SU-DHL-6 (cell line): ENCODE results near the gene FSTL1.
"Not testable (repeated sequence)": the region's sequence is repeated elsewhere in the genome, so short reads cannot be mapped to it uniquely, and the experiment has no call there.

Experiments used
- H2AFZ ChIP-seq: fragments of 200-600 bp; sonication (generic); 2 replicates; pipeline ENCODE4 v1.6.1; 2014; ENCODE audit warnings: low read depth, mild to moderate bottlenecking, moderate library complexity, mixed read lengths, antibody characterized with exemption, low read length; ENCODE audit not compliant: severe bottlenecking
- H3F3A ChIP-seq: fragments of 200-600 bp; shearing (Covaris generic); 2 replicates; pipeline ENCODE4 v1.6.0; 2016; ENCODE audit warnings: antibody characterized with exemption, mild to moderate bottlenecking; ENCODE audit not compliant: insufficient read depth
- H3K27ac ChIP-seq: fragments of 200-600 bp; sonication (generic); 2 replicates; pipeline ENCODE4 v1.5.1; 2016; ENCODE audit warnings: low read depth, mild to moderate bottlenecking, low read length, moderate library complexity, mixed read lengths
- H3K27me3 ChIP-seq: fragments of 200-600 bp; sonication (generic), shearing (Covaris generic); 2 replicates; pipeline ENCODE4 v1.6.0; 2014; ENCODE audit warnings: mild to moderate bottlenecking, low read length
- H3K36me3 ChIP-seq: fragments of 200-600 bp; sonication (generic); 2 replicates; pipeline ENCODE4 v1.6.1; 2014; ENCODE audit warnings: mild to moderate bottlenecking, low read length, mixed read lengths
- H3K4me2 ChIP-seq: fragments of 300-600, 200-600 bp; shearing (Covaris generic), sonication (generic); 2 replicates; pipeline ENCODE4 v1.6.0; 2014; ENCODE audit warnings: low read length, low read depth, mild to moderate bottlenecking; ENCODE audit not compliant: poor library complexity, severe bottlenecking
- H3K4me3 ChIP-seq: fragments of 200-600 bp; sonication (generic); 2 replicates; pipeline ENCODE4 v1.5.1; 2014; ENCODE audit warnings: antibody characterized with exemption, low read length, mild to moderate bottlenecking, mixed read lengths; ENCODE audit not compliant: insufficient read depth, poor library complexity, severe bottlenecking
- H3K79me2 ChIP-seq: fragments of 200-600 bp; sonication (generic); 2 replicates; pipeline ENCODE4 v1.6.1; 2014; ENCODE audit warnings: mild to moderate bottlenecking, low read length, moderate library complexity; ENCODE audit not compliant: insufficient read depth
- H3K9ac ChIP-seq: fragments of 200-600 bp; sonication (generic); 2 replicates; pipeline ENCODE4 v1.7.0; 2014; ENCODE audit warnings: mild to moderate bottlenecking, low read length
- H3K9me2 ChIP-seq: fragments of 200-600 bp; sonication (generic); replicated peaks from 2 replicates; pipeline ENCODE4 v1.6.1; 2014; ENCODE audit warnings: low read length; ENCODE audit not compliant: insufficient read depth
- H3K9me3 ChIP-seq: fragments of 200-600 bp; sonication (generic); 2 replicates; pipeline ENCODE4 v1.6.1; 2014; ENCODE audit warnings: low read length, mixed read lengths; ENCODE audit not compliant: insufficient read depth
- H4K20me1 ChIP-seq: fragments of 200-600 bp; sonication (generic); 2 replicates; pipeline ENCODE4 v1.6.1; 2014; ENCODE audit warnings: low read depth, mild to moderate bottlenecking, antibody characterized with exemption, low read length, moderate library complexity, mixed read lengths
- CTCF ChIP-seq: fragments of 200-600 bp; sonication (generic); IDR thresholded peaks from one replicate; pipeline ENCODE4 v1.5.1; 2017; ENCODE audit warnings: antibody characterized with exemption, mild to moderate bottlenecking, low read length, moderate library complexity; ENCODE audit not compliant: insufficient read depth, poor library complexity, severe bottlenecking
- EZH2phosphoT487 ChIP-seq: fragments of 200-600 bp; sonication (generic), shearing (Covaris generic); conservative IDR thresholded peaks from 2 replicates; pipeline ENCODE4 v1.6.1; 2018; ENCODE audit warnings: mild to moderate bottlenecking, antibody characterized with exemption, low read length, moderate library complexity, mixed read lengths

The FSTL1 gene

GRCh38 chr3:120381503-120381902 is 69.3 kb downstream of the FSTL1 start:
- H3K9me2 ChIP-seq: no peaks in the 10 kb centered on the region
- H3K27me3 ChIP-seq: no peaks in the 10 kb centered on the region
- H4K20me1 ChIP-seq: no peaks in the 10 kb centered on the region
- TF ChIP-seq CTCF (no peak), EZH2phosphoT487 (no peak)
- H3K4me3 ChIP-seq: no peak overlapping the region
- H3K9ac ChIP-seq: no peak overlapping the region
- no peaks in the 10 kb centered on the region for H3K36me3 ChIP-seq
- H3K79me2 ChIP-seq: no peaks in the 10 kb centered on the region
- H3F3A ChIP-seq: no peaks in the 10 kb centered on the region
- H2AFZ ChIP-seq: no peak overlapping the region
- H3K9me3 ChIP-seq: no peaks in the 10 kb centered on the region
- H3K27ac ChIP-seq: no peak overlapping the region
- H3K4me2 ChIP-seq: no peak overlapping the region

GRCh38 chr3:120377948-120378347 is 72.8 kb downstream of the FSTL1 start:
- H3K9me3 ChIP-seq, H3K36me3 ChIP-seq, H3F3A ChIP-seq, H3K27me3 ChIP-seq, H3K4me3 ChIP-seq, H2AFZ ChIP-seq, H3K4me2 ChIP-seq, H3K79me2 ChIP-seq, H4K20me1 ChIP-seq, H3K9me2 ChIP-seq, H3K27ac ChIP-seq, H3K9ac ChIP-seq: not testable (repeated sequence)

- Histone ChIP-seq H3K9me3 (no peaks in the 10 kb centered on the region), H3F3A (no peaks in the 10 kb centered on the region), H3K36me3 (no peaks in the 10 kb centered on the region), H3K27ac (no peak overlapping the region), H2AFZ (no peak overlapping the region), H3K4me3 (no peak overlapping the region), H3K27me3 (no peaks in the 10 kb centered on the region), H3K4me2 (no peak overlapping the region), H3K9me2 (no peaks in the 10 kb centered on the region), H4K20me1 (no peaks in the 10 kb centered on the region), H3K9ac (no peak overlapping the region), H3K79me2 (no peaks in the 10 kb centered on the region)
- TF ChIP-seq EZH2phosphoT487 (no peak), CTCF (no peak)
These were observed 80.3 kb downstream of the FSTL1 start for GRCh38 chr3:120370463-120370862.

- Histone ChIP-seq H3K27me3 (no peaks in the 10 kb centered on the region), H3K4me3 (no peak overlapping the region)
- TF ChIP-seq EZH2phosphoT487 (no peak), CTCF (no peak)
These were observed 81.7 kb downstream of the FSTL1 start for GRCh38 chr3:120369037-120369467.

More at GRCh38 chr3:120369037-120369467, 81.7 kb downstream of the FSTL1 start:
- no peaks in the 10 kb centered on the region for H3K36me3 ChIP-seq
- H3K4me2 ChIP-seq: no peak overlapping the region
- no peaks in the 10 kb centered on the region for H3F3A ChIP-seq
- H3K9ac ChIP-seq: no peak overlapping the region
- no peaks in the 10 kb centered on the region for H4K20me1 ChIP-seq
- no peak overlapping the region for H3K27ac ChIP-seq
- no peaks in the 10 kb centered on the region for H3K9me2 ChIP-seq
- H3K9me3 ChIP-seq: no peaks in the 10 kb centered on the region
- no peak overlapping the region for H2AFZ ChIP-seq
- no peaks in the 10 kb centered on the region for H3K79me2 ChIP-seq
